HG03565 (cell line): ENCODE data around the gene FLAD1.

Experiments
- ATAC-seq: cut with Tn5 transposase; IDR thresholded peaks from one replicate; pipeline ENCODE4 v1.9.1; 2021; ENCODE audit warnings: mild to moderate bottlenecking, moderate library complexity; ENCODE audit not compliant: unreplicated experiment

Gene FLAD1

GRCh38 chr1:155034318-155035208, 51.4 kb downstream of the FLAD1 start:
- ATAC-seq: no peak

- ATAC-seq: no peak
These were observed 52.8 kb downstream of the FLAD1 start for GRCh38 chr1:155035936-155036335.

GRCh38 chr1:155037043-155037442, 53.9 kb downstream of the FLAD1 start:
- no peak for ATAC-seq

GRCh38 chr1:155037851-155038441, 54.8 kb downstream of the FLAD1 start:
- ATAC-seq: no peak

GRCh38 chr1:155038602-155039307, 55.6 kb downstream of the FLAD1 start:
- no peak for ATAC-seq

GRCh38 chr1:155039308-155039669, 56.1 kb downstream of the FLAD1 start:
- no peak for ATAC-seq

GRCh38 chr1:155040358-155041093, 57.4 kb downstream of the FLAD1 start:
- no peak for ATAC-seq
